PFSK-1 (cell line): Measurements from ENCODE around the gene BCAP29.

Experiments used
- FOXP2 ChIP-seq: optimal IDR thresholded peaks from 2 replicates; pipeline ENCODE3; 2011; ENCODE audit warnings: borderline replicate concordance, control low read depth, inconsistent platforms; ENCODE audit not compliant: insufficient read depth; ENCODE audit errors: extremely low read length, extremely low read depth
- POLR2AphosphoS5 ChIP-seq: IDR thresholded peaks from 2 replicates; pipeline ENCODE4 v1.6.1; 2012; ENCODE audit warnings: low read depth, mild to moderate bottlenecking, control low read depth, low read length, moderate library complexity
- SIN3A ChIP-seq: IDR thresholded peaks from 2 replicates; pipeline ENCODE4 v1.6.1; 2012; ENCODE audit warnings: mild to moderate bottlenecking, low read length, moderate library complexity, borderline replicate concordance; ENCODE audit not compliant: insufficient read depth
- TAF1 ChIP-seq: IDR thresholded peaks from 2 replicates; pipeline ENCODE4 v1.6.1; 2012; ENCODE audit warnings: low read length, control low read depth, borderline replicate concordance; ENCODE audit not compliant: insufficient read depth
- TF ChIP-seq, protein P1 (sequence below), 2 experiments: IDR thresholded peaks; 2 replicates each; pipeline versions ENCODE4 v1.6.1 to v1.8.0; 2011 to 2012; ENCODE audit warnings: low read depth in 2 of 2, low read length in 2 of 2, control low read depth in 1 of 2, inconsistent platforms in 1 of 2, mild to moderate bottlenecking in 1 of 2, moderate library complexity in 1 of 2; ENCODE audit not compliant: insufficient read depth in 1 of 2

Gene BCAP29

DNA sequence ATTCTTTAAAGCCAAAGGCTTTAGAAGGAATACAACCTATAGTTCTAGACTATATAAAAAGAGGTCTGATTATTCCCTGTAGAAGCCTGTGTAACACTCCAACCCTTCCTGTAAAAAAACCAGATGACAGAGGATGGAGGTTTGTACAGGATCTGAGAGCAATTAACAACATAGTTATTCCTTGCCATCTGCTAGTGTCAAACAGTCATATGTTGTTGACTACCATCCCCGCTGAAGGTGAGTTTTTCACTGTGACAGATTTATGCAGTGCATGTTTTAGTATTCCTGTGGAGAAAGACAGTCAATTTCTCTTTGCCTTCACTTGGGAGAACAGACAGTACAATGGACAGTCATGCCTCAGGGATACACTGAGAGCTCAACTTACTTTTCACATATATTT lies 61.6 kb downstream of the BCAP29 start:
- TF ChIP-seq SIN3A = no peak
- TF ChIP-seq, protein P1, sequence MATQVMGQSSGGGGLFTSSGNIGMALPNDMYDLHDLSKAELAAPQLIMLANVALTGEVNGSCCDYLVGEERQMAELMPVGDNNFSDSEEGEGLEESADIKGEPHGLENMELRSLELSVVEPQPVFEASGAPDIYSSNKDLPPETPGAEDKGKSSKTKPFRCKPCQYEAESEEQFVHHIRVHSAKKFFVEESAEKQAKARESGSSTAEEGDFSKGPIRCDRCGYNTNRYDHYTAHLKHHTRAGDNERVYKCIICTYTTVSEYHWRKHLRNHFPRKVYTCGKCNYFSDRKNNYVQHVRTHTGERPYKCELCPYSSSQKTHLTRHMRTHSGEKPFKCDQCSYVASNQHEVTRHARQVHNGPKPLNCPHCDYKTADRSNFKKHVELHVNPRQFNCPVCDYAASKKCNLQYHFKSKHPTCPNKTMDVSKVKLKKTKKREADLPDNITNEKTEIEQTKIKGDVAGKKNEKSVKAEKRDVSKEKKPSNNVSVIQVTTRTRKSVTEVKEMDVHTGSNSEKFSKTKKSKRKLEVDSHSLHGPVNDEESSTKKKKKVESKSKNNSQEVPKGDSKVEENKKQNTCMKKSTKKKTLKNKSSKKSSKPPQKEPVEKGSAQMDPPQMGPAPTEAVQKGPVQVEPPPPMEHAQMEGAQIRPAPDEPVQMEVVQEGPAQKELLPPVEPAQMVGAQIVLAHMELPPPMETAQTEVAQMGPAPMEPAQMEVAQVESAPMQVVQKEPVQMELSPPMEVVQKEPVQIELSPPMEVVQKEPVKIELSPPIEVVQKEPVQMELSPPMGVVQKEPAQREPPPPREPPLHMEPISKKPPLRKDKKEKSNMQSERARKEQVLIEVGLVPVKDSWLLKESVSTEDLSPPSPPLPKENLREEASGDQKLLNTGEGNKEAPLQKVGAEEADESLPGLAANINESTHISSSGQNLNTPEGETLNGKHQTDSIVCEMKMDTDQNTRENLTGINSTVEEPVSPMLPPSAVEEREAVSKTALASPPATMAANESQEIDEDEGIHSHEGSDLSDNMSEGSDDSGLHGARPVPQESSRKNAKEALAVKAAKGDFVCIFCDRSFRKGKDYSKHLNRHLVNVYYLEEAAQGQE (IDR thresholded peaks at IDR 0.05; ENCODE audit: insufficient read depth in 1 of 2, low read depth in 2 of 2, low read length in 2 of 2) = no peak
- no peak for TF ChIP-seq TAF1
- TF ChIP-seq POLR2AphosphoS5 = no peak
- no peak for TF ChIP-seq FOXP2

DNA sequence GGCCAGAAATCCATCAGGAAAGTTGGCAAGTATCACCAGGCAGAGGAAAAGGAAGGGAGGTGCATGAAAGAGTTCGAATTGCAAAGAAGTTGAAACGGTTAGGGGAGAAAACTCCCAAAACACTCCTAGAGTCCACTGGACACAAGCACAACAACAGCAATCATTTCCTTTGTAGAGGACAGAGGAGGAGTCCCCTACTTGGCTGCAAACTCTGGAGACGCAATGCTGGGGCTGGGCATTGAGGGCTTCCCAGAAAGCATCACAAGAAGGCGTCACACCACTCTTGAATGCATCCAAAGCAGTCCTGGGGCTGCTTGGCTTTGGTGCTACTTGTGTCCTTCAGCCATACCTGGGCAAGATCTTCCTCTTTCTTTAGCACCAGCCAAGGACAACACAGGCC lies 62.5 kb downstream of the BCAP29 start:
- TF ChIP-seq, protein P1 (IDR thresholded peaks at IDR 0.05; ENCODE audit: insufficient read depth in 1 of 2, low read depth in 2 of 2, low read length in 2 of 2) = no peak
- TF ChIP-seq POLR2AphosphoS5 = no peak
- TF ChIP-seq FOXP2 = no peak
- TF ChIP-seq TAF1 = no peak
- no peak for TF ChIP-seq SIN3A

DNA sequence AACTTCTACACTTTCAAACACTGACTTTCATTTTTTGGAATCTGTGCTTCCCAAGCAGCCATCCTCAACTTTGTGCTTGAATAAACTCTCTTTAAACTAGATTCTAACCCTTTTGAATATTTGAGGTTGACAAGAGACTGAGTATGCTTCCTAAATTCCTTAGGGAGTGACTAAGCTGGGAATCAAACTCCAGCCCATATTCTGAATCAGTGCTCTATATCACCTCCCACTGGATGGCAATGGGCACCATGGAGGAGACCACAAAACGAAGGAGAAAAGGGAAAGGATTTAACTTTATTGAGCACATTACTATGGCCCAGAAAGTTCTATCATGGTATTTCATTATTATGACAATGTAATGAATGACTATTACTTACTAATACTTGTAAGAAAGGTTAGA lies 63.4 kb downstream of the BCAP29 start:
- TF ChIP-seq SIN3A = no peak
- TF ChIP-seq FOXP2 = no peak
- TF ChIP-seq, protein P1 (IDR thresholded peaks at IDR 0.05; ENCODE audit: insufficient read depth in 1 of 2, low read depth in 2 of 2, low read length in 2 of 2) = no peak
- no peak for TF ChIP-seq TAF1
- no peak for TF ChIP-seq POLR2AphosphoS5

DNA sequence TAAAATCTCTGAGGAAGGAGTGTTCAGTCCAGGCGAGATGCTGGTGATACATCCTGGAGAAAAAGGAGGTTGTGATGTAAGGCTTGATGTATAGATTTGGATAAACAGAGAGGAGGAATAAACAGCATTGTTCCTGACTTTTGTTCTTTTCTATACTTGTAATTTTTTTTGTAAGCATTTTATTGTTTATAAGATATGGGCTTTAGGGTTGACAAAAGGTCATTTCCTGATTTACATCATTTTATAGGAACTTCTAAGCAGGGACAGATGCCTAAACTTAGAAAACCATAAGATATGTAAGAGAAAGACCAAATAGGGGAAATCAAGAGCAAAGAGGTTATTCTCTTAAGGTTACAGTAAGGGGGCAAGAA lies 63.9 kb downstream of the BCAP29 start:
- TF ChIP-seq POLR2AphosphoS5 (no peak), SIN3A (no peak), TAF1 (no peak), FOXP2 (no peak)
- TF ChIP-seq, protein P1 (IDR thresholded peaks at IDR 0.05; ENCODE audit: insufficient read depth in 1 of 2, low read depth in 2 of 2, low read length in 2 of 2) = no peak

DNA sequence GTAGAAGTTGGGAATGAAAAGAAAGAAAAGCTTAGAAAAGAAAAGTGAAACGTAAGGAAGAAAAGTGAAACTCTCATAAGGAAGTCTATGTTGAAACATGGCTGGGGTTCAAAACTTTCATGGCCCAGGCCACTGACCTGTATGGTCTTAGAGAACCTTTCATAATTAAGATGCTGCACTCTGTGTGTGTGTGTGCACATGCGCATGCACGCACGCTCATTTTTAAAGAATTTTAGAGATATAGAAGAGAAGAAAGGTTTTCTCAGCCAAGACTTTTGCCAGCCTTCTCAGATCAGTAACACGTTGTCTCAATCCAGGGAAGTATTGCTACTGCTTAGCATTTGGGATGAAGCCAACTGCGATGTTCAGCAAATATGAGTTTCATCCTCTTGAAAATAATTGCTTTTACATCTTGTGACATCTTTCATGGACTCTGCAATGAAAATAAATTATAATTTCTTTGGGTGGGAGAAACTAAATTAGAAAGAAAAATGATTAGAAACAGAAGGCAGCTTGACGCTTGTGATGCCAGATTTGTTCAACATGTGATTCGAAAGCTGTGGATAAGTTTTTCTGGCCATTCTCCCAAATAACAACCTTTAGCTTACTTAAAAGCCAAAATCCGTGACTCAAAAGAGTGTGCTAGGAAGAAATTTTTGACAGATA lies 64.4 kb downstream of the BCAP29 start:
- TF ChIP-seq, protein P1 (IDR thresholded peaks at IDR 0.05; ENCODE audit: insufficient read depth in 1 of 2, low read depth in 2 of 2, low read length in 2 of 2) = no peak
- TF ChIP-seq POLR2AphosphoS5 = no peak
- no peak for TF ChIP-seq SIN3A
- no peak for TF ChIP-seq TAF1
- TF ChIP-seq FOXP2 = no peak
